T-helper 2 cell treated with Interferon-gamma antibody and Interleukin-4, amounts not matched to agents 5 μg/mL and 100 μg/mL, for 36 hours (primary cell): Measurements from ENCODE around the gene SCPEP1.

Experiments used
- DNase-seq: peaks from one replicate; pipeline ENCODE4 v3.0.0; 2021; ENCODE audit warnings: low spot score
- H3K27ac Mint-ChIP-seq: one replicate; pipeline ENCODE4 v1.8.0; 2021; ENCODE audit warnings: mild to moderate bottlenecking, mixed read lengths
- H3K27me3 Mint-ChIP-seq: one replicate; pipeline ENCODE4 v1.8.0; 2021; ENCODE audit warnings: low read depth, mixed read lengths
- H3K36me3 Mint-ChIP-seq: one replicate; pipeline ENCODE4 v1.8.0; 2021; ENCODE audit warnings: low read depth, mixed read lengths
- H3K4me1 Mint-ChIP-seq: one replicate; pipeline ENCODE4 v1.8.0; 2021; ENCODE audit warnings: low read depth, mixed read lengths
- H3K4me3 Mint-ChIP-seq: one replicate; pipeline ENCODE4 v1.8.0; 2022; ENCODE audit warnings: mild to moderate bottlenecking, moderate library complexity, mixed read lengths
- H3K9me3 Mint-ChIP-seq: one replicate; pipeline ENCODE4 v1.8.0; 2021; ENCODE audit warnings: mixed read lengths

The SCPEP1 gene

DNA sequence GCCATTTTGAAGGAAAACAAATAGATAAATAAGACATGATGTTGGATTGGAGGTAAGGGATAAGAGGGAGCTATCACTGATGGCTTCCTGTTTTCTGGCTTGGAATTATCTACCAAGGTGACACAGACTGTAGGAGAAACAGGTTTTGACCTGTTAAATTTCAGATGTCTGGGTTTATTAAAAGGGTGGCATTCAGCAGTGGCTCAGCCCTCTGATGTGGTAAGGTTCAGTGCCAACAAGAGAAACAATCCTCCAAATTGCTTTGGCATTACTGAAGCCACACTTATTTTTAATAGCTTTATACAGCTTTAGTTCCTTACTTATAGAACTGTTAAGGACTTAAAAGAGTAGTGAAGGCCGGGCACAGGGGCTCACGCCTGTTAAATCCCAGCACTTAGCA is 70.2 kb downstream of the SCPEP1 start:
- Mint-ChIP-seq H3K36me3 (no peaks in the 10 kb centered on the region), H3K4me1 (peaks cover 16% of the 10 kb centered on the region), H3K9me3 (no peaks in the 10 kb centered on the region), H3K27me3 (peaks cover 59% of the 10 kb centered on the region), H3K27ac (no peak overlapping the region), H3K4me3 (no peak overlapping the region)
- DNase-seq = no peak

GRCh38 chr17:57050306-57050705 is 72.4 kb downstream of the SCPEP1 start:
- peaks cover 18% of the 10 kb centered on the region for H3K4me1 Mint-ChIP-seq
- no peaks in the 10 kb centered on the region for H3K9me3 Mint-ChIP-seq
- no peak for DNase-seq
- H3K36me3 Mint-ChIP-seq = no peaks in the 10 kb centered on the region
- no peak overlapping the region for H3K4me3 Mint-ChIP-seq
- peaks cover 41% of the 10 kb centered on the region for H3K27me3 Mint-ChIP-seq
- H3K27ac Mint-ChIP-seq = no peak overlapping the region

DNA sequence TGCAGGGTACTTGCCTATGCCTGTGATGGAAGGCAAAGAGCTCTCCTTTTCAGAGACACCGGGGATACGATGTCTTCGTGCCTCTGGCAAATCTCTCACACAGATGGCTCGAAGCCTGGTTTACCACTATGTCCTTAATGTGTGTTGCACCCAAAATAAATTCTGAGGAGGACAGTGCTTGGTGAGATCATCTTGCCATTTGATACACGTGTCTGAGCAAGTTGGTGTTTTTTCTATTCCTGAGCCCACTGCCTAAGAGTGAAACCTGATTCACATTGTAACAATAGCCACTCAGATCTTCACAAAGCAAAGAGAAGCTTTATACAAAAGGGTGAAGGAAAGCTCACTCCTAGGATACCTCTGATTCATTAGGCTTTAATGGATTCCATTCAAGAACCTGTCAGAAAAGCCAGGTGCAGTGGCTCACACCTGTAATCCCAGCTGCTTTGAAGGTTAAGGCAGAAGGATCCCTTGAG is 74.0 kb downstream of the SCPEP1 start:
- Mint-ChIP-seq H3K27me3 (peaks cover 29% of the 10 kb centered on the region), H3K4me1 (peaks cover 11% of the 10 kb centered on the region), H3K27ac (no peak overlapping the region), H3K9me3 (no peaks in the 10 kb centered on the region), H3K4me3 (no peak overlapping the region), H3K36me3 (no peaks in the 10 kb centered on the region)
- no peak for DNase-seq
